ENCODE results near the gene HM13.
"Not testable (repeated sequence)": the region's sequence is repeated elsewhere in the genome, so short reads cannot be mapped to it uniquely, and the experiment has no call there.

Gene HM13

GRCh38 chr20:31505903-31506302 lies 8.3 kb upstream of the HM13 start:
- no peak overlapping the region for H3K9ac ChIP-seq
- H3K9me3 ChIP-seq = peaks cover 16% of the 10 kb centered on the region; the same call in 1 of the 2 replicates
- no peak for TF ChIP-seq Cebpa-rat (IDR thresholded peaks at IDR 0.05)
- H3K4me3 ChIP-seq = no peak overlapping the region
- H4K20me1 ChIP-seq = no peaks in the 10 kb centered on the region
- no peaks in the 10 kb centered on the region for H3K27me3 ChIP-seq
- H3K27ac ChIP-seq = no peak overlapping the region
- H3K4me2 ChIP-seq = no peak overlapping the region
- H3K4me1 ChIP-seq = peaks cover 23% of the 10 kb centered on the region
- no peaks in the 10 kb centered on the region for H3K36me3 ChIP-seq

DNA sequence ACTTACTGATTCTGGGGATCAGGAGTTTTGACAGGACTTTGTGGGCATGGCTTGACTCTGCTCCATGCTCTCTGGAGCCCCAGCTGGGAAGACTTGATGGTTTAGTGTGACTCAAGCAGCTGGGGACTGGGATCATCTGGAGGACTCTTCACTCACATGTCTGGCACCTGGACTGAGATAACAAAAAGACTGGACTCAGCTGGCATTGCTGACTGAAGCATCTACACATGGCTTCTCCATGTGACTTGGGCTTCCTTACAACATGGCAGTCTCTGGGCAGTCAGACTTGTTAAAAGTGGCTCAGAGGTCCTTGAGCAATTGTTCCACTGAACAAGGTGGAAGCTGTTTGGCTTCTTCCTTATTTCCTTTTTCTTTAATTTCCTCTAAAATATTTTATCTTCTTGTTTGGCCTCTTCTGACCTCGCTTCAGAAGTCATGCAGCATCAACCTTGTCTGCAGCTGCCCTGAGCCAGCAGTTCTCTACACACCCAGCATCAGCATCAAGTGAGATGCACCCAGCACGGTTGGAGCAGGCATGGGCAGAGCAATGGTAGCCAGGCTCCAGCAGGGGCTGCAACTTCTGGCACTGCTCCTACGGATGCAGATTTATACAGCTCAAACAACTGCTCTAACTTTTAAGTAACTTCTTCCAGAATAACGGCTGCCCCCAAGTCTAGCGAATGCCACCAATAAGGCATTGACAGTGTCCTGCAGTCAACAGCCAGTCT lies 5.6 kb upstream of the HM13 start:
- H3K27ac ChIP-seq = no peak overlapping the region
- no peaks in the 10 kb centered on the region for H3K27me3 ChIP-seq
- no peak overlapping the region for H3K4me2 ChIP-seq
- no peak for TF ChIP-seq Cebpa-rat (IDR thresholded peaks at IDR 0.05)
- no peaks in the 10 kb centered on the region for H3K36me3 ChIP-seq
- no peak overlapping the region for H3K4me3 ChIP-seq
- H3K4me1 ChIP-seq = peaks cover 23% of the 10 kb centered on the region
- no peak overlapping the region for H3K9ac ChIP-seq
- H4K20me1 ChIP-seq = no peaks in the 10 kb centered on the region
- H3K9me3 ChIP-seq = peaks cover 16% of the 10 kb centered on the region; the same call in 1 of the 2 replicates

GRCh38 chr20:31515072-31515774 lies 981 bp downstream of the HM13 start:
- Histone ChIP-seq H3K36me3 (peaks cover 40% of the 10 kb centered on the region), H4K20me1 (peaks cover 58% of the 10 kb centered on the region), H3K27ac (peak overlapping the region; percentile 86), H3K4me3 (peak overlapping the region; percentile 96), H3K4me1 (peaks cover 27% of the 10 kb centered on the region), H3K27me3 (no peaks in the 10 kb centered on the region), H3K4me2 (peak overlapping the region; percentile 99), H3K9me3 (no peaks in the 10 kb centered on the region), H3K9ac (peak overlapping the region; percentile 93)
- no peak for TF ChIP-seq Cebpa-rat (IDR thresholded peaks at IDR 0.05)

- Histone ChIP-seq H3K27me3 (no peaks in the 10 kb centered on the region), H3K4me2 (peak overlapping the region; percentile 99), H3K36me3 (peaks cover 45% of the 10 kb centered on the region), H4K20me1 (peaks cover 63% of the 10 kb centered on the region), H3K4me3 (peak overlapping the region; percentile 96), H3K27ac (peak overlapping the region; percentile 86), H3K9me3 (no peaks in the 10 kb centered on the region), H3K4me1 (peaks cover 27% of the 10 kb centered on the region), H3K9ac (peak overlapping the region; percentile 93)
- TF ChIP-seq Cebpa-rat (IDR thresholded peaks at IDR 0.05) = no peak
These were observed 1.5 kb downstream of the HM13 start for GRCh38 chr20:31515775-31516107.

- peak overlapping the region; percentile 96 for H3K4me3 ChIP-seq
- no peaks in the 10 kb centered on the region for H3K27me3 ChIP-seq
- H3K4me1 ChIP-seq = peaks cover 27% of the 10 kb centered on the region
- 0 out of 2 replicates have a peak overlapping the region, but pooled peaks have one; percentile 93 for H3K9ac ChIP-seq
- TF ChIP-seq Cebpa-rat (IDR thresholded peaks at IDR 0.05) = no peak
- H4K20me1 ChIP-seq = peaks cover 67% of the 10 kb centered on the region
- H3K27ac ChIP-seq = no peak overlapping the region
- H3K36me3 ChIP-seq = peaks cover 49% of the 10 kb centered on the region
- no peaks in the 10 kb centered on the region for H3K9me3 ChIP-seq
- peak overlapping the region; percentile 99 for H3K4me2 ChIP-seq
These were observed 1.9 kb downstream of the HM13 start for GRCh38 chr20:31516166-31516565.

GRCh38 chr20:31516651-31517050 lies 2.4 kb downstream of the HM13 start:
- H3K9ac ChIP-seq = 0 out of 2 replicates have a peak overlapping the region, but pooled peaks have one; percentile 93
- peaks cover 72% of the 10 kb centered on the region for H4K20me1 ChIP-seq
- no peaks in the 10 kb centered on the region for H3K9me3 ChIP-seq
- H3K4me2 ChIP-seq = peak overlapping the region; percentile 99
- no peak overlapping the region for H3K4me3 ChIP-seq
- no peak overlapping the region for H3K27ac ChIP-seq
- H3K36me3 ChIP-seq = peaks cover 54% of the 10 kb centered on the region
- no peak for TF ChIP-seq Cebpa-rat (IDR thresholded peaks at IDR 0.05)
- peaks cover 27% of the 10 kb centered on the region for H3K4me1 ChIP-seq
- no peaks in the 10 kb centered on the region for H3K27me3 ChIP-seq

DNA sequence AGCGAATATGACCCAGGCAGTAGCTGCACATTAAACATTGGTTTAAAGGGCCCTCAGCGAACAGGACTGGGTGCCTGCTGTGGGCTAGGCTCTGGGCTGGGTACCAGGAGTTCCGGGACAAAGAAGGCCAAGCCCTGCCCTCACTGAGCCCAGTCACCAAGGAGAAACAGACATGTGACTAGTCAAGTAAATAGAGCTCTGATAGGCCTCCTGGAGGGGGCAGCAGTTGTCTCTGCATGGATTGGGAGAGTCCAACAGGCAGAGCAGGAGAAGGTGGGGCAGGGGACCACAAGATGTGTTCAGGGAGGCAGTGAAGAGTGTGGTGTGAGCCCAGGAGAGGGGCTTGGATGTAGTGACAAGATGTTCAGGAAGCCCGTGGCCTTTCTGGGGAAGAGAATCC lies 3.1 kb downstream of the HM13 start:
- Histone ChIP-seq H4K20me1 (peaks cover 79% of the 10 kb centered on the region), H3K9ac (no peak overlapping the region), H3K27ac (no peak overlapping the region)

DNA sequence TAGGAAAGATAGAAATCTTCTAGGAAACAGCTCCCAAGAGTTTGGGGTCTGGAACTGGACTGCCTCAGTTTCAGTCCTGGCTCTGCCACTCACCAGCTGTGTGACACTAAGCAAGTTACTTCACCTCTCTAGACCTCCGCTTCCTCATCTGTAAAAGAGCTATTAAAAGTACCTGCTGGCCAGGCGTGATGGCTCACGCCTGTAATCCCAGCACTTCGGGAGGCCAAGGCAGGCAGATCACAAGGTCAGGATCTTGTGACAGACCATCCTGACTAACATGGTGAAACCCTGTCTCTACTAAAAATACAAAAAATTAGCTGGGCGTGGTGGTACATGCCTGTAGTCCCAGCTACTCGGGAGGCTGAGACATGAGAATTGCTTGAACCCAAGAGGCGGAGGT lies 7.0 kb downstream of the HM13 start:
- not testable (repeated sequence) for H3K27me3 ChIP-seq, H3K4me2 ChIP-seq, H3K4me3 ChIP-seq, H3K9me3 ChIP-seq, H3K9ac ChIP-seq, H3K27ac ChIP-seq
- Histone ChIP-seq H3K4me1 (peaks cover 28% of the 10 kb centered on the region), H3K36me3 (peaks cover 93% of the 10 kb centered on the region), H4K20me1 (peaks cover 100% of the 10 kb centered on the region)

More for the DNA sequence above, 3.1 kb downstream of the HM13 start:
- Histone ChIP-seq H3K36me3 (peaks cover 61% of the 10 kb centered on the region), H3K4me1 (peaks cover 27% of the 10 kb centered on the region), H3K4me2 (peak overlapping the region; percentile 99), H3K27me3 (no peaks in the 10 kb centered on the region), H3K9me3 (no peaks in the 10 kb centered on the region), H3K4me3 (no peak overlapping the region)
- no peak for TF ChIP-seq Cebpa-rat (IDR thresholded peaks at IDR 0.05)

- H3K4me1 ChIP-seq = peaks cover 15% of the 10 kb centered on the region
- TF ChIP-seq Cebpa-rat (IDR thresholded peaks at IDR 0.05) = no peak
- H3K27me3 ChIP-seq = no peaks in the 10 kb centered on the region
- H3K27ac ChIP-seq = no peak overlapping the region
- no peak overlapping the region for H3K4me2 ChIP-seq
- H3K4me3 ChIP-seq = no peak overlapping the region
- no peak overlapping the region for H3K9ac ChIP-seq
- H3K9me3 ChIP-seq = no peaks in the 10 kb centered on the region
- peaks cover 93% of the 10 kb centered on the region for H3K36me3 ChIP-seq
- H4K20me1 ChIP-seq = peaks cover 100% of the 10 kb centered on the region
These were observed 8.5 kb downstream of the HM13 start for GRCh38 chr20:31522731-31523130.

All from BLaER1 (cell line).